H1 (cell line): ENCODE measurements around the gene TRAF3. TPM values are rescaled to one million over a fixed set of nuclear protein-coding genes. Genes with fewer than 3 reads are reported as not detected.

Experiments used
- CTCF ChIA-PET: fragments of 300-600 bp; sonication (Branson Sonifier 250); formaldehyde crosslinking; loops from one replicate; lab custom pipeline; 2021; ENCODE audit not compliant: partially characterized antibody; lab: Charles Lee
- POLR2A ChIA-PET: fragments of 300-600 bp; sonication (Branson Sonifier 250); formaldehyde crosslinking; loops from one replicate; lab custom pipeline; 2021; ENCODE audit warnings: inconsistent platforms; ENCODE audit not compliant: partially characterized antibody; lab: Charles Lee
- DNase-seq, 2 experiments: peaks; one replicate each; pipeline versions ENCODE4 v3.0.0 to v3.0.0-alpha.2; 2010 to 2022; ENCODE audit warnings: low spot score in 2 of 2, low read depth in 1 of 2, mixed read lengths in 1 of 2
- FAIRE-seq: peaks from 2 replicates; lab custom pipeline; 2011; peaks lifted over from hg19 to GRCh38; lab: Jason Lieb, UNC
- H2AFZ ChIP-seq: 2 replicates; pipeline ENCODE4 v1.8.1; 2012; ENCODE audit warnings: low read length, inconsistent platforms
- H2AK5ac ChIP-seq: 2 replicates; pipeline ENCODE4 v1.6.1; 2013; ENCODE audit warnings: low read depth, low read length
- H2BK120ac ChIP-seq: replicated peaks from 2 replicates; pipeline ENCODE3; 2013; ENCODE audit warnings: low read depth, low read length, inconsistent platforms
- H2BK12ac ChIP-seq: 2 replicates; pipeline ENCODE4 v1.6.1; 2013; ENCODE audit warnings: low read depth, low read length
- H2BK15ac ChIP-seq: 2 replicates; pipeline ENCODE4 v1.6.1; 2013; ENCODE audit warnings: low read length
- H2BK20ac ChIP-seq: 2 replicates; pipeline ENCODE4 v1.6.1; 2013; ENCODE audit warnings: low read length
- H2BK5ac ChIP-seq: 2 replicates; pipeline ENCODE4 v1.6.1; 2013; ENCODE audit warnings: low read depth, low read length
- H3K14ac ChIP-seq: 2 replicates; pipeline ENCODE4 v1.6.1; 2013; ENCODE audit warnings: inconsistent platforms; ENCODE audit not compliant: insufficient read length
- H3K18ac ChIP-seq: 2 replicates; pipeline ENCODE4 v1.6.1; 2013; ENCODE audit warnings: low read length; ENCODE audit errors: extremely low read depth
- H3K23ac ChIP-seq: 2 replicates; pipeline ENCODE4 v1.6.1; 2013; ENCODE audit warnings: inconsistent platforms; ENCODE audit not compliant: insufficient read length
- H3K23me2 ChIP-seq: 2 replicates; pipeline ENCODE4 v1.6.1; 2013; ENCODE audit warnings: low read depth, low read length
- H3K27ac ChIP-seq: 2 replicates; pipeline ENCODE4 v1.6.1; 2011; ENCODE audit warnings: low read depth, low read length, inconsistent platforms
- H3K27me3 ChIP-seq, 4 experiments: replicated peaks in 1 of 4; 1 replicate in 1 of 4; 2 replicates in 3 of 4; pipeline versions ENCODE4 v1.6.1 to v1.8.1; 2011 to 2013; ENCODE audit warnings: low read length in 3 of 4, mild to moderate bottlenecking in 3 of 4, inconsistent platforms in 2 of 4, mixed read lengths in 2 of 4, moderate library complexity in 1 of 4; ENCODE audit not compliant: control insufficient read depth in 3 of 4, insufficient read depth in 3 of 4; ENCODE audit errors: extremely low read depth in 1 of 4
- H3K36me3 ChIP-seq, 4 experiments: 2 replicates each; pipeline versions ENCODE4 v1.6.1 to v1.8.1; 2011 to 2013; ENCODE audit warnings: mild to moderate bottlenecking in 4 of 4, low read length in 3 of 4, moderate library complexity in 2 of 4, control low read depth in 1 of 4, inconsistent platforms in 1 of 4; ENCODE audit not compliant: insufficient read depth in 4 of 4, control insufficient read depth in 2 of 4
- H3K4ac ChIP-seq: replicated peaks from 2 replicates; pipeline ENCODE3; 2013; ENCODE audit warnings: low read length, low read depth, mixed read lengths, inconsistent platforms; ENCODE audit not compliant: insufficient read length
- H3K4me1 ChIP-seq, 4 experiments: replicated peaks in 1 of 4; 1 replicate in 1 of 4; 2 replicates in 3 of 4; pipeline versions ENCODE4 v1.6.1 to v1.8.1; 2011 to 2013; ENCODE audit warnings: low read length in 3 of 4, inconsistent platforms in 2 of 4, mixed read lengths in 1 of 4; ENCODE audit not compliant: insufficient read depth in 4 of 4, control insufficient read depth in 3 of 4
- H3K4me2 ChIP-seq, 2 experiments: 2 replicates each; pipeline versions ENCODE4 v1.6.1 to v1.8.1; 2011 to 2013; ENCODE audit warnings: low read depth in 2 of 2, low read length in 2 of 2, control low read depth in 1 of 2, inconsistent platforms in 1 of 2, mild to moderate bottlenecking in 1 of 2; ENCODE audit not compliant: insufficient read depth in 1 of 2
- H3K4me3 ChIP-seq, 4 experiments: fragments of 200-600, 300-600 bp in 1 of 4; sonication (generic), shearing (Covaris generic), sonication (Bioruptor Twin) in 1 of 4; 2 replicates each; pipeline versions ENCODE4 v1.5.1 to v1.8.1; 2011 to 2016; ENCODE audit warnings: low read length in 4 of 4, low read depth in 3 of 4, control low read depth in 2 of 4, inconsistent platforms in 2 of 4, mild to moderate bottlenecking in 2 of 4, mixed read lengths in 1 of 4, moderate library complexity in 1 of 4; ENCODE audit not compliant: insufficient read depth in 2 of 4; ENCODE audit errors: extremely low read depth in 1 of 4
- H3K56ac ChIP-seq: replicated peaks from 2 replicates; pipeline ENCODE3; 2013; ENCODE audit warnings: low read depth, mild to moderate bottlenecking, mixed read lengths, low read length, inconsistent platforms; ENCODE audit not compliant: insufficient read length
- H3K79me1 ChIP-seq: 2 replicates; pipeline ENCODE4 v1.6.1; 2013; ENCODE audit warnings: low read depth, low read length, control low read depth
- H3K79me2 ChIP-seq, 2 experiments: 2 replicates each; pipeline versions ENCODE4 v1.6.1 to v1.8.1; 2012 to 2013; ENCODE audit warnings: low read length in 2 of 2, mild to moderate bottlenecking in 2 of 2, inconsistent platforms in 1 of 2; ENCODE audit not compliant: insufficient read depth in 2 of 2, control insufficient read depth in 1 of 2
- H3K9ac ChIP-seq, 4 experiments: replicated peaks in 1 of 4; 1 replicate in 1 of 4; 2 replicates in 3 of 4; pipeline versions ENCODE4 v1.6.1 to v1.8.1; 2011 to 2013; ENCODE audit warnings: low read depth in 3 of 4, low read length in 3 of 4, control low read depth in 2 of 4, mild to moderate bottlenecking in 2 of 4, moderate library complexity in 2 of 4, inconsistent platforms in 1 of 4; ENCODE audit errors: extremely low read depth in 1 of 4
- H3K9me3 ChIP-seq, 2 experiments: 2 replicates each; pipeline versions ENCODE4 v1.6.1 to v1.8.1; 2012 to 2013; ENCODE audit warnings: mild to moderate bottlenecking in 2 of 2, moderate library complexity in 2 of 2, control low read depth in 1 of 2, inconsistent platforms in 1 of 2, low read depth in 1 of 2, low read length in 1 of 2, mixed read lengths in 1 of 2; ENCODE audit not compliant: insufficient read depth in 2 of 2
- H4K20me1 ChIP-seq, 2 experiments: replicated peaks in 1 of 2; 2 replicates each; pipeline versions ENCODE3 to v1.8.1; 2011 to 2013; ENCODE audit warnings: inconsistent platforms in 2 of 2, low read length in 2 of 2, mild to moderate bottlenecking in 1 of 2; ENCODE audit not compliant: insufficient read depth in 2 of 2, control insufficient read depth in 1 of 2
- H4K5ac ChIP-seq: 2 replicates; pipeline ENCODE4 v1.6.1; 2013; ENCODE audit warnings: low read length, low read depth, mixed read lengths, inconsistent platforms; ENCODE audit not compliant: insufficient read length
- H4K8ac ChIP-seq: 2 replicates; pipeline ENCODE4 v1.8.0; 2013; ENCODE audit warnings: mild to moderate bottlenecking, moderate library complexity, low read length, inconsistent platforms; ENCODE audit not compliant: insufficient read depth; ENCODE audit errors: extremely low read depth
- H4K91ac ChIP-seq: replicated peaks from 2 replicates; pipeline ENCODE3; 2013; ENCODE audit warnings: low read length, mixed read lengths, inconsistent platforms; ENCODE audit not compliant: insufficient read length
- BRCA1 ChIP-seq: IDR thresholded peaks from 2 replicates; pipeline ENCODE4 v1.6.1; 2012; ENCODE audit warnings: low read depth, low read length, improper control_type of control experiment
- CTCF ChIP-seq, 3 experiments: IDR thresholded peaks; 1 replicate in 2 of 3; 2 replicates in 1 of 3; pipeline versions ENCODE4 v1.5.1 to v1.6.1; 2011; ENCODE audit warnings: low read length in 3 of 3, mild to moderate bottlenecking in 3 of 3, inconsistent platforms in 2 of 3, low read depth in 1 of 3, moderate library complexity in 1 of 3; ENCODE audit not compliant: insufficient read depth in 1 of 3; ENCODE audit errors: control extremely low read depth in 1 of 3
- EZH2 ChIP-seq: fragments of 200-600 bp; sonication (generic); IDR thresholded peaks from 2 replicates; pipeline ENCODE4 v1.7.1; 2012; ENCODE audit warnings: low read depth, mild to moderate bottlenecking, moderate library complexity, low read length, inconsistent platforms; ENCODE audit not compliant: severe bottlenecking
- HDAC2 ChIP-seq, 2 experiments: fragments of 300-600 bp in 1 of 2; sonication (generic) in 1 of 2; IDR thresholded peaks; 2 replicates each; pipeline ENCODE4 v1.6.1; 2011 to 2012; ENCODE audit warnings: low read depth in 2 of 2, low read length in 2 of 2, mild to moderate bottlenecking in 2 of 2, moderate library complexity in 2 of 2, borderline replicate concordance in 1 of 2, inconsistent platforms in 1 of 2
- RBBP5 ChIP-seq: IDR thresholded peaks from 2 replicates; pipeline ENCODE4 v1.7.1; 2012; ENCODE audit warnings: low read depth, mild to moderate bottlenecking, inconsistent platforms, low read length, moderate library complexity, borderline replicate concordance
- SP2 ChIP-seq: IDR thresholded peaks from 2 replicates; pipeline ENCODE4 v1.6.1; 2012; ENCODE audit warnings: mild to moderate bottlenecking, low read length, inconsistent platforms
- SRF ChIP-seq: IDR thresholded peaks from 2 replicates; pipeline ENCODE4 v1.6.1; 2011; ENCODE audit warnings: mild to moderate bottlenecking, low read depth, low read length, moderate library complexity
- YY1 ChIP-seq: IDR thresholded peaks from 2 replicates; pipeline ENCODE4 v1.6.1; 2011; ENCODE audit warnings: low read depth, mild to moderate bottlenecking, low read length
- WGBS, 2 experiments: shearing (Covaris generic) in 1 of 2; methylation state at CpG; one replicate each; pipeline versions ENCODE4 v1.1.6 to v1.1.7; 2013 to 2015; ENCODE audit warnings: low lambda C conversion rate in 2 of 2, mixed read lengths in 2 of 2, inconsistent platforms in 1 of 2, low coverage in 1 of 2, missing lambda C conversion rate in 1 of 2; ENCODE audit not compliant: insufficient replicate concordance in 2 of 2, insufficient coverage in 1 of 2, insufficient read length in 1 of 2; ENCODE audit errors: extremely low coverage in 1 of 2, missing lambda C conversion rate in 1 of 2; 5-methylcytosine and 5-hydroxymethylcytosine counted together
- polyA plus RNA-seq, 7 experiments: library from polyadenylated mRNA; depleted of rRNA in 3 of 7; stranded (reverse) in 5 of 7; unstranded in 2 of 7; fragments of >200 nt in 5 of 7; fragments of 200-250 nt in 2 of 7; gene quantifications; 1 replicate in 5 of 7; 2 replicates in 1 of 7; 4 replicates in 1 of 7; pipeline versions ENCODE4 v1.2.1 to v1.2.3, GENCODE V29; 2011 to 2013; ENCODE audit warnings: missing spikeins in 2 of 7, mixed read lengths in 2 of 7
- total RNA-seq: library from RNA; stranded (reverse); fragmentation: NEBNext Ultra II Directional; extraction: Animal tissue kit (Norgen Biotek cat#: 25700); gene quantifications from 2 replicates; pipeline ENCODE4 v1.2.1, GENCODE V29; 2021

The TRAF3 gene
- total and polyA plus RNA-seq, 2 of the 8 experiments (the other 6 are each of a cell fraction or from before 2014, with no cell fraction given): 5.8 to 12.1 TPM

GRCh38 chr14:102868956-102869547 lies 91.8 kb downstream of the TRAF3 start:
- Histone ChIP-seq H3K18ac (no peak overlapping the region), H3K4me1 (no peaks in the 10 kb centered on the region; a peak in 2 of 7 replicates)
- TF ChIP-seq BRCA1: no peak
- no peak for TF ChIP-seq CTCF (IDR thresholded peaks at IDR 0.05; ENCODE audit: control extremely low read depth in 1 of 3, insufficient read depth in 1 of 3, low read depth in 1 of 3, low read length in 3 of 3)
- TF ChIP-seq YY1: no peak
- no peak for TF ChIP-seq RBBP5
- no peak for TF ChIP-seq SRF
- no peak for TF ChIP-seq EZH2
- no peak for TF ChIP-seq HDAC2 (IDR thresholded peaks at IDR 0.05; ENCODE audit: borderline replicate concordance in 1 of 2, low read depth in 2 of 2, low read length in 2 of 2)
- TF ChIP-seq SP2: no peak

More at GRCh38 chr14:102868956-102869547, 91.8 kb downstream of the TRAF3 start:
- Histone ChIP-seq H3K4me2 (no peak overlapping the region), H3K9me3 (no peaks in the 10 kb centered on the region), H3K4me3 (no peak overlapping the region), H3K27me3 (no peaks in the 10 kb centered on the region), H3K27ac (no peak overlapping the region), H4K91ac (no peak overlapping the region), H2BK120ac (no peak overlapping the region), H4K5ac (no peak overlapping the region), H3K9ac (no peak overlapping the region), H3K23ac (no peak overlapping the region), H3K79me2 (no peaks in the 10 kb centered on the region), H4K20me1 (no peaks in the 10 kb centered on the region), H2AK5ac (no peak overlapping the region), H3K23me2 (no peaks in the 10 kb centered on the region), H2AFZ (no peak overlapping the region), H3K56ac (no peak overlapping the region), H2BK15ac (no peak overlapping the region), H3K14ac (no peak overlapping the region), H3K36me3 (peaks cover 0 to 4% (median 0%) of the 10 kb centered on the region in 4 experiments; a peak in 1 of 8 replicates), H3K4ac (no peak overlapping the region), H2BK5ac (no peak overlapping the region), H2BK20ac (no peak overlapping the region), H3K79me1 (no peaks in the 10 kb centered on the region), H4K8ac (no peak overlapping the region), H2BK12ac (no peak overlapping the region)
- CTCF ChIA-PET: interaction anchor here (1.3 to 3.3 kb wide), 5 partner anchors 9 to 95 kb away, joined by 3 to 29 read pairs (median 4); no protein-coding TSS in a partner anchor
- FAIRE-seq (no peak), DNase-seq (no peak)
- 96% methylated on average over 8 of the region's 8 CpGs; no CpG with 5 or more reads in 1 of the 2 experiments for WGBS, 2 experiments
- POLR2A ChIA-PET: no interaction called here
